Neural cell (in vitro differentiated cells): ENCODE measurements around the gene UNKL. TPM values are rescaled to one million over a fixed set of nuclear protein-coding genes. Genes with fewer than 3 reads are reported as not detected.

Experiments used
- H2AFZ ChIP-seq: fragments of 200-600, 300-800 bp; sonication (generic), shearing (Covaris generic); 2 replicates; pipeline ENCODE4 v1.6.0; 2014; ENCODE audit warnings: low read depth, mild to moderate bottlenecking, antibody characterized with exemption, low read length, moderate library complexity
- H3F3A ChIP-seq: fragments of 200-600 bp; shearing (Covaris generic); 2 replicates; pipeline ENCODE4 v1.6.1; 2016; ENCODE audit warnings: mild to moderate bottlenecking, moderate library complexity, mixed read lengths, antibody characterized with exemption, low read length; ENCODE audit not compliant: insufficient read depth, poor library complexity, severe bottlenecking
- H3K27ac ChIP-seq: fragments of 200-600, 300-800 bp; sonication (generic), shearing (Covaris generic); 2 replicates; pipeline ENCODE4 v1.5.1; 2014; ENCODE audit warnings: mild to moderate bottlenecking, low read length, moderate library complexity
- H3K27me3 ChIP-seq: fragments of 300-800, 200-600 bp; sonication (generic), shearing (Covaris generic); 2 replicates; pipeline ENCODE4 v1.6.0; 2014; ENCODE audit warnings: mild to moderate bottlenecking, low read depth, low read length, moderate library complexity; ENCODE audit not compliant: insufficient read depth
- H3K36me3 ChIP-seq: fragments of 300-800, 200-600 bp; sonication (generic), shearing (Covaris generic); 2 replicates; pipeline ENCODE4 v1.5.1; 2014; ENCODE audit warnings: mild to moderate bottlenecking, antibody characterized with exemption, low read length, moderate library complexity; ENCODE audit not compliant: insufficient read depth
- H3K4me2 ChIP-seq: fragments of 300-800, 200-600 bp; sonication (generic), shearing (Covaris generic); 2 replicates; pipeline ENCODE4 v1.6.0; 2014; ENCODE audit warnings: mild to moderate bottlenecking, low read length
- H3K4me3 ChIP-seq: fragments of 300-800, 200-600 bp; sonication (generic), shearing (Covaris generic); 2 replicates; pipeline ENCODE4 v1.5.1; 2014; ENCODE audit warnings: mild to moderate bottlenecking, low read length, moderate library complexity
- H3K79me2 ChIP-seq: fragments of 200-600 bp; shearing (Covaris generic); replicated peaks from 2 replicates; pipeline ENCODE4 v1.6.0; 2014; ENCODE audit warnings: mild to moderate bottlenecking, low read length, moderate library complexity; ENCODE audit not compliant: insufficient read depth
- H3K9ac ChIP-seq: fragments of 300-800, 200-600 bp; sonication (generic), shearing (Covaris generic); 2 replicates; pipeline ENCODE4 v1.6.1; 2016; ENCODE audit warnings: mild to moderate bottlenecking, low read length, mixed read lengths
- H3K9me2 ChIP-seq: fragments of 200-600 bp; shearing (Covaris generic); 2 replicates; pipeline ENCODE4 v1.6.1; 2016; ENCODE audit warnings: mild to moderate bottlenecking, low read length, mixed read lengths; ENCODE audit not compliant: insufficient read depth
- H3K9me3 ChIP-seq: fragments of 200-600, 300-800 bp; sonication (generic), shearing (Covaris generic); 2 replicates; pipeline ENCODE4 v1.6.1; 2016; ENCODE audit warnings: mild to moderate bottlenecking, mixed run types, low read length, moderate library complexity, mixed read lengths
- H4K20me1 ChIP-seq: fragments of 200-600 bp; shearing (Covaris generic); 2 replicates; pipeline ENCODE4 v1.6.1; 2016; ENCODE audit warnings: mild to moderate bottlenecking, mixed run types; ENCODE audit not compliant: insufficient read depth
- CTCF ChIP-seq: fragments of 450-650 bp; IDR thresholded peaks from 2 replicates; pipeline ENCODE4 v1.5.1; 2014; ENCODE audit warnings: antibody characterized with exemption, mild to moderate bottlenecking, moderate library complexity; ENCODE audit not compliant: poor library complexity, severe bottlenecking
- EP300 ChIP-seq: fragments of 450-650 bp; conservative IDR thresholded peaks from 2 replicates; pipeline ENCODE4 v1.6.1; 2014; ENCODE audit warnings: antibody characterized with exemption, mild to moderate bottlenecking, moderate library complexity; ENCODE audit not compliant: poor library complexity, severe bottlenecking
- EZH2 ChIP-seq: fragments of 200-600, 300-800 bp; shearing (Covaris generic), sonication (generic); IDR thresholded peaks from 2 replicates; pipeline ENCODE4 v1.6.1; 2014; ENCODE audit warnings: antibody characterized with exemption, low read length, borderline replicate concordance, mild to moderate bottlenecking; ENCODE audit not compliant: insufficient read depth, poor library complexity, severe bottlenecking
- MXI1 ChIP-seq: fragments of 450-650 bp; conservative IDR thresholded peaks from 2 replicates; pipeline ENCODE4 v1.6.1; 2014; ENCODE audit warnings: antibody characterized with exemption, mild to moderate bottlenecking; ENCODE audit not compliant: poor library complexity, severe bottlenecking
- POLR2AphosphoS5 ChIP-seq: IDR thresholded peaks from 2 replicates; pipeline ENCODE4 v1.6.1; 2012
- RAD21 ChIP-seq: fragments of 450-650 bp; conservative IDR thresholded peaks from 2 replicates; pipeline ENCODE4 v1.6.1; 2014; ENCODE audit warnings: antibody characterized with exemption, mild to moderate bottlenecking, moderate library complexity
- REST ChIP-seq: IDR thresholded peaks from 2 replicates; pipeline ENCODE4 v1.6.1; 2012; ENCODE audit warnings: borderline replicate concordance
- SMC3 ChIP-seq: fragments of 450-650 bp; conservative IDR thresholded peaks from 2 replicates; pipeline ENCODE4 v1.6.1; 2014; ENCODE audit warnings: antibody characterized with exemption, mild to moderate bottlenecking, moderate library complexity; ENCODE audit not compliant: poor library complexity
- TAF1 ChIP-seq: IDR thresholded peaks from 2 replicates; pipeline ENCODE4 v1.6.1; 2012; ENCODE audit warnings: low read depth
- polyA plus RNA-seq: library from polyadenylated mRNA; depleted of rRNA; stranded (reverse); fragments of >200 nt; gene quantifications from 2 replicates; pipeline ENCODE4 v1.2.3, GENCODE V29; 2014

UNKL gene
- polyA plus RNA-seq, 1 donor from 2014 or later = 11.9 TPM

DNA sequence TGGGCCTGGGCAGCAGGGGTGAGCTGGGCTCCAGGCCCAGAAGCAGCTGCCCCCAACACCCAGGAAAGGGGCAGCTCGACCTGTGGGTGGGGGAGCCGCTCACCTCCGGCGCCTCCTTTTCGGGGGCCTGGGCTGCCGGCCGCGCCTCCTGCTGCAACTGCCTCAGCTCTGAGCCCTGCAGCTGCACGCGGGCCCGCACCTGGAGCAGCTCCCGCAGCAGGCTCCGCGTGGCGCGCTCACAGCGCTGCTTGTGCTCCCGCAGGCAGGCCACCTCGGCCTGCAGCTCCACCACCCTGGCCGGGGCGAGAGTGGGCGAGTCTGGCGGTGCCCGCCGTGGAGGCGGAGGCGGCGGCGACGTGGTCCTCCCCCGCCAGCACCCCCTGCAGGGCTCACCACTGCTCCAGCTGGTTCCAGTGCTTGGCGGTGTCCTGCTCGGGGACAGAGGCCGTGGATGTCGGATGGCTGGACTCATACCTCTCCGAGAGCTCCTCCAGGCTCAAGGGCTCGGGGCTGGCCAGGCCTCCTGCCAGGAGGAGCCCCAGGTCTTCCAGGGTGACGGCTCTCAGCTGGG is 29.0 kb upstream of the UNKL start:
- H3K27ac ChIP-seq = no peak overlapping the region
- no peaks in the 10 kb centered on the region for H3K79me2 ChIP-seq
- no peak overlapping the region for H3K9ac ChIP-seq
- no peaks in the 10 kb centered on the region for H3F3A ChIP-seq
- no peaks in the 10 kb centered on the region for H3K9me3 ChIP-seq
- H4K20me1 ChIP-seq = no peaks in the 10 kb centered on the region
- no peak overlapping the region for H3K4me2 ChIP-seq
- H3K36me3 ChIP-seq = no peaks in the 10 kb centered on the region
- H3K9me2 ChIP-seq = no peaks in the 10 kb centered on the region
- no peaks in the 10 kb centered on the region for H3K27me3 ChIP-seq
- TF ChIP-seq EP300 (no peak), CTCF (no peak), MXI1 (no peak), TAF1 (no peak), REST (no peak), RAD21 (no peak), EZH2 (no peak), SMC3 (no peak)
- no peak overlapping the region for H2AFZ ChIP-seq
- no peak overlapping the region for H3K4me3 ChIP-seq

GRCh38 chr16:1442697-1443096 is 28.2 kb upstream of the UNKL start:
- no peaks in the 10 kb centered on the region for H4K20me1 ChIP-seq
- no peak overlapping the region for H3K9ac ChIP-seq
- no peak for TF ChIP-seq POLR2AphosphoS5
- TF ChIP-seq SMC3 = no peak
- no peak for TF ChIP-seq TAF1
- TF ChIP-seq RAD21 = no peak
- TF ChIP-seq REST = no peak
- no peak for TF ChIP-seq EP300
- no peak for TF ChIP-seq EZH2
- no peak for TF ChIP-seq MXI1
- no peak for TF ChIP-seq CTCF
- no peaks in the 10 kb centered on the region for H3K79me2 ChIP-seq
- no peak overlapping the region for H2AFZ ChIP-seq
- no peak overlapping the region for H3K4me2 ChIP-seq
- no peaks in the 10 kb centered on the region for H3K9me3 ChIP-seq
- no peak overlapping the region for H3K27ac ChIP-seq
- no peaks in the 10 kb centered on the region for H3K36me3 ChIP-seq
- H3F3A ChIP-seq = no peaks in the 10 kb centered on the region
- H3K4me3 ChIP-seq = no peak overlapping the region
- no peaks in the 10 kb centered on the region for H3K27me3 ChIP-seq
- H3K9me2 ChIP-seq = no peaks in the 10 kb centered on the region
